Activated CD4-positive, CD25-positive, alpha-beta regulatory T cell treated with anti-CD3 and anti-CD28 coated beads, Interleukin-2, amount 50 U/mL, for 16 hours (primary cell): ENCODE measurements around the gene CALM1.
A peak's percentile ranks its signal among the peaks of the same experiment; 100 is the strongest.

ENCODE experiments used
- DNase-seq: peaks from one replicate; pipeline ENCODE4 v3.0.0-alpha.2; 2020; ENCODE audit warnings: low read depth, low spot score

The CALM1 gene

GRCh38 chr14:90396341-90397339 lies at the start of gene CALM1:
TSS of gene CALM1 (plus strand) at chr14:90397029. CDS start at chr14:90397231, 202 bp downstream.
- peak; percentile 87 for DNase-seq

GRCh38 chr14:90348270-90348669 lies 48.6 kb upstream of the CALM1 start:
- DNase-seq: no peak

GRCh38 chr14:90349739-90350138 lies 47.1 kb upstream of the CALM1 start:
- DNase-seq: no peak

- no peak for DNase-seq
Measured at GRCh38 chr14:90354551-90355298, 42.1 kb upstream of the CALM1 start.

DNA sequence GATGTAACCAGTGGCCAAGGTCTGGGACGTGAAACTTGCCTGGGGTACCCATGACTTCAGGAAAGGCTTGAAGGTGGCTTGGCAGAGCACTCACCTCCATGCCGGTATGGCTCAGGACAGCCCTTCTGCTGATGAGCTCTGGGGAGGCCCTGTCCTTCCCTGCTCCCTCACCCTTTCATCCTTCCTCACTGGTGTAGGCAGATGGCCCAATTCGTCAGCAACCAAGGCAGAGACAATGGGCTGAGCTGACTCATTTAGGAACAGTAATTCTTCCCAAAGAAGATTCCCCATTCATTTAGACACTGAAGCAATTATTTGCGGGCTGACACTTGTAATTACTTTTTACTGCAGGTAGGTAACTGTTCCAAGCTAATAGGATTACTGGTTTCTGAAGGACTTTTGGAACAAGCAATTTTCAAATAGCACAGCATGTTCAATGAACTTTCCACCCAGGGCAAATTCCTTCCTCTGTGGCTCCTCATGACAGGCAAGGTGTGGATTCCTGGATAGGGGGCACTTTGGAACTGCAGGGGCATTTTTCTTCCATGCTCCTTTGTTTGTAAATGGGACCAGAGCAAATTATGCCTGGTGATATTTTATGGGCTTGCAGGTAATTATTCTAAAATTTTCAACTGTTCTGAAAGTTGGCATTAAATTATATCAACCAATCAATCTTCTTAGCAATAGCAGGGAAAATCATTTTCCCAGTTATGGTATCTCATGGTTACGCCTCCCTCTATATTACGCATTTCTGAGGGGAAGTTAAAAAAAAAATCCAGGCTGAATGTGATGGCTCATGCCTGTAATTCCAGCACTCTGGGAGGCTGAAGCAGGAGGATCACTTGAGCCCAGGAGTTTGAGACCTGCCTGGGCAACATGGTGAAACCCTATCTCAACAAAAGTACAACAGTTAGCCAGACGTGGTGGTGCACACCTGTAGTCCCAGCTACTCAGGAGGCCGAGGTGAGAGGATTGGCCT lies 41.0 kb upstream of the CALM1 start:
- no peak for DNase-seq

GRCh38 chr14:90356925-90357324 lies 39.9 kb upstream of the CALM1 start:
- DNase-seq: no peak

DNA sequence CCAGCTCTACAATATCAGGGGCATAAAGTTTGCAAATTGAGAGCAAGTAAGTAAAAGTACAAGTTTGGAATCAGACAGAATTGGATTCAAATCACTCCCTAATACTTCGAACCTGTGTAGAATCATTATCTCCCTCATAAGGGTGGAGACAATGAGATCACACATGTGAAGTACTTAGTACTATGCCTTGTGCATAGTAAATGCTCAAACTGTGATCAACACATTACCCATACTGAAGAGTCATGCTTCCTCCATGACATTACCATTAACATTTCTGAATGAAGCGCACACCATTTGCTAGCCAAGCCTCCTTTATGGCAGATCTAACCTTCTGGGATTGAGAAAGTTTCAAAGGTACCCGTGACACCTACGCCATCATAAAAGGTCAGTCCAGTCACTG lies 38.5 kb upstream of the CALM1 start:
- no peak for DNase-seq

GRCh38 chr14:90361865-90362557 lies 34.8 kb upstream of the CALM1 start:
- no peak for DNase-seq

GRCh38 chr14:90362558-90362896 lies 34.3 kb upstream of the CALM1 start:
- DNase-seq: no peak

DNA sequence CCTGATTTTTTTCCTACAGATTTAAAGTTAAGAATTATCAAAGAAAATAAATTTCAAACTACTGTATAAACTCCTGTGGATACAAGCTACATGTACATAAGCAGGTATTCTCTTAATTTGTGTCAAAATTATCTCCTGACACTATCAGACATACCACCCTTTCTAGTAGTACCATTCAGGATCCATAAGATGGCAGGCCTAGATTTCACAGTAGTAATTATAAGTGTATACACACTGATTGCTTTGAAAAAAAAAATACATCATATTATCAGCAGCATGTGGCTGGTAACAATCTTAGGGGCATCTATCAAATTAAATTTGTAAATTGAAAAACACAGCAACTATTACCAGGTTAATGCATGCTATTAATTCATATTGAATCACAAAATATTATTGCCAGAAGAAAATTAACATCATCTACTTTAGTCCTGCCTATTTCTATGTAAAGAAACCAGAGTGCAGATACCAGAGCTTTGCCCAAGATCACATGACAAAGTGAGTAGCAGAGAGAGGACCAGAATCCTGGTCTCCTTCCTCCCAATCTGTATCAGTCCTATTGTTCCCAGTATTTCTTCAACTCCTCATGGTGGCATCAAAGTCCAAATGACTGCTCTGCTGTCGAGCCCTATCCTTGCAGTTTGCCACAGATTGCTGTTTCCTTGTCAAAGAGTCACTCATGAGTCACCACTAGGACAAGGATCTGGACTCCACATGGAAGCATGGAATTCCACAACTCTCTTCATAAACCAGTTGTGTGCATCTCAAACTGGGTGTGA lies 27.7 kb upstream of the CALM1 start:
- DNase-seq: no peak

DNA sequence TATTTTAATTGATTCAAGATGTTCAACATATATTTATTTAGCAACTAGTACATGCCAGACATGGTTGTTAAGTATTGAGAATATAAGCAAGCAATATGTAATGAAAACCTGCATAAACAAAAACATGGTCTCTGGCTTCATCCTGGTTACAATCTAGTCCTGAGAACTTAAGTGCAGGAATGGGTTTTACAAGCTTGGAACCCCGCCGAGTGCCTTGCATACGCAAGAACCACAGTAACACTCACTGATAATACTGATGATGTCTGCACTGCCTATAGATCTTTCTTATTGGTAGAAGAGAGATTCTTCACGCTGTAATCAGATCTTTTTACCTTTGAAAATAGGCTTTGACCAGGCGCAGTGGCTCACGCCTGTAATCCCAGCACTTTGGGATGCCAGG lies 22.9 kb upstream of the CALM1 start:
- DNase-seq: no peak

DNA sequence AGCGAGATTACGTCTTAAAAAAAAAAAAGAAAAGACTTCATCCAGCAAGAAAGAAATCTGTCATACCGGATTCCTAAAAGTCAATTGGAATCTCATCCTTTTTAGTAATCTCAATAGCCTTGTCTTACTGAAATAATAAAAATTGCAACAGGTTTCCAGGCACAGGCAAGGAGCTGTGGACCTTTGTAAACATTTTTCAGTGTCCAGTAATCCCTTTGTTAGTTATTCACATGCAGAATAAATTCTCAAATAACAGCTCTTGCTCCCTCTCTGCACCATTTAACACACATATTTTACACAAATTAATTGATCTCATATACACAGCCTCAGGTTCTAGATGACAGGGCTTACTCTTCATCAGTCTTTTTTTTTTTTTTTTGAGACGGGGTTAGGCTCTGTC lies 22.0 kb upstream of the CALM1 start:
- no peak for DNase-seq

DNA sequence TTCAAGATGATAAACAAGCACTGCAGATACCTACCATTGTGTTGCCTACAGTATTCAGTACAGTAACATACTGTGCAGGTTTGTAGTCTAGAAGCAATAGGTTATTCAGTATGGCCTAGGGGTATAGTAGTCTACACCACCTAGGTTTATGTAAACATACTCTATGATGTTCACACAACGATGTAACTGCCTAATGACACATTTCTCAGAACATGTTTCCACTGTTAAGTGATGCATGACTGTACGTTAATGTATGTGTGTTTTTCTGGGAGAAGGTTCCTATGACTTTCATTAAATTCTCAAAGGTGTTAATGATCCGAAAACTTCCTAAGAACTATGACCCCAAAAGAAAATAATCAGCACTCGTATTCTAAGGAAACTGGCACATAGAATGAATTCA lies 20.9 kb upstream of the CALM1 start:
- DNase-seq: no peak

DNA sequence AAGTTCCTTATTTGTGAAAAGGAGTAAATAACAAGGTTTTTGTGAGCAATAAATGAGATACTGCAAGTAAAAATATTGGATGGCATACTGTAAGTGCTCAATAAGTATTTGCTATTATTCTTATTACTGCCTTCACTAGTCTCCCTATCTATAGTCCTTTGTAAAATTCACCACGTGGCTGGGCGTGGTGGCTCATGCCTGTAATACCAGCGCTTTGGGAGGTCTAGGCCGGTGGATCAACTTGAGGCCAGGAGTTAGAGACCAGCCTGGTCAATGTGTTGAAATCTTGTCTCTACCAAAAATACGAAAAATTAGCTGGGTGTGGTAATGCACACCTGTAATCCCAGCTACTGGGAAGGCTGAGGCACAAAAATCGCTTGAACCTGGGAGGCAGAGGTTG lies 18.6 kb upstream of the CALM1 start:
- DNase-seq: no peak

- DNase-seq: no peak
Measured at GRCh38 chr14:90379106-90379505, 17.7 kb upstream of the CALM1 start.

DNA sequence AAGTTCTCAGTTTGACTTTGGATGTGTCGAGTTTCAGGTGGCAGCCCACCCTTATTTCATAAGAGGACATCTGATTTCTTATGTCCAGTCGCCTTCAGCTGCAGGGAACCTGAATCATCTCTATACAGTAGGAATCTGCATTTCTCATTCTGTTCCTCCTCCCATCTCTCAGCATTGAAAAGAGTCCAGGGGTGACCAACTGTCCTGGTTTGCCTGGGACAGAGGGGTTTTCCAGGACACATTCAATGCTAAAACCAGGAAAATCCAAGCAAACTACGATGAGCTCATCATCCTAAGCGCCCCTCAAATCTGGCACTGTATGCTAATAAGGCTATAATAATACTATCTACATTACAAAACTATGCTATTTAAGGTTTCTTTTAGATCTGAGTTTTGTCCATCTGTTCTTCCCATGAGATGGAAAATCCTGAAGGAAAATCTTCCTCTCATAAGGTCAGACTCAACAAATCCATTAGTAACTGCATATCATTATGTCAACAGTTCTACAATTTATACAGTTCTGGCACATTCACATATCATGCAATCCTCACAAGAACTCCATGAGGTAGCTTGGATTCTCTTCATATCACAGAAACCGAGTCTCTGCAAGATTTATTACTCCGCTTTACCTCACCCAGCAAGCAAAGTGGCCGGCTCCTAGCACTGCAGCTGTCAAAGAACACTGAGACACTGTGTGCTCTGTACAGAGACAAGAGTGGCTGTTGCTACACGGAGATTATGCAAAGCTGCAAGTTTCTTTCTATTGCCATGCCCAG lies 15.6 kb upstream of the CALM1 start:
- DNase-seq: no peak

GRCh38 chr14:90381999-90382451 lies 14.8 kb upstream of the CALM1 start:
- no peak for DNase-seq

- peak; percentile 46 for DNase-seq
Measured at GRCh38 chr14:90382491-90383125, 14.2 kb upstream of the CALM1 start.
